ENCODE results near the gene OTOP2.
A peak's percentile ranks its signal among the peaks of the same experiment; 100 is the strongest.

DNA sequence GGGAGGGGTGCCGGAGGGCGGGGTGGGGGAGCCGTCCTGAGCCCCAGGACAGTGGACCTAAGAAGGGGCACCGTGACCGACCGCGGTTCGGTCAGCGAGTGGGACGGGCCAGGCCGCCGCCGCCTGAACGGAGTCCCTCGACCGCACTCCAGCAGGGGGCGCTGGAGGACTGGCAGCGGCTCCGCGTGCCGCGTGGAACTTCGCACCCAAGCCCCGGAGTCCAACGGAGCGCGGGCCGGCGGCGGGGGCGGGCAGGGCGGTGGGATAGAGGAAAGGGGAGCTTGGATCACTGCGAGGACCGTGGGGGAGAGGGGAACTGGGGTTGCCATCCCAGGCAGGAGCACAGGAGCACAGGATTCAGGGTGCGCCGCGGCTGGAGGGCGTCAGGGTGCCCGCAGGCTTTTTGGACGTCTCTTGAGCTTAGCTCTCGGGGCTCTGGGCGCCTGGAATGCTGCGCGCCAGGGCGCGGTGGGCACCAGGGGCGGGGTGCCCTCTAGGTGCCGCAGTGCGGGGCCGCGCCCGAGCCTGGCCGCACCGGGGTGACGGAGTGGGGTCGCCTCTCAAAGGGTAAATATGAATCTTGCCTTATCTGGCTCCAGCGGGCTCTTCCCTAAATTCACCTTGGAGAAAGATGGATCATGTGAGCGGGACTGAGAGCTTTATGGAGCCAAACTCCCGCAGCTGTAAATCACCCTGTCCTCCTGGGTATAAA, 379 bp upstream of the OTOP2 start:
- TF ChIP-seq, protein P1, sequence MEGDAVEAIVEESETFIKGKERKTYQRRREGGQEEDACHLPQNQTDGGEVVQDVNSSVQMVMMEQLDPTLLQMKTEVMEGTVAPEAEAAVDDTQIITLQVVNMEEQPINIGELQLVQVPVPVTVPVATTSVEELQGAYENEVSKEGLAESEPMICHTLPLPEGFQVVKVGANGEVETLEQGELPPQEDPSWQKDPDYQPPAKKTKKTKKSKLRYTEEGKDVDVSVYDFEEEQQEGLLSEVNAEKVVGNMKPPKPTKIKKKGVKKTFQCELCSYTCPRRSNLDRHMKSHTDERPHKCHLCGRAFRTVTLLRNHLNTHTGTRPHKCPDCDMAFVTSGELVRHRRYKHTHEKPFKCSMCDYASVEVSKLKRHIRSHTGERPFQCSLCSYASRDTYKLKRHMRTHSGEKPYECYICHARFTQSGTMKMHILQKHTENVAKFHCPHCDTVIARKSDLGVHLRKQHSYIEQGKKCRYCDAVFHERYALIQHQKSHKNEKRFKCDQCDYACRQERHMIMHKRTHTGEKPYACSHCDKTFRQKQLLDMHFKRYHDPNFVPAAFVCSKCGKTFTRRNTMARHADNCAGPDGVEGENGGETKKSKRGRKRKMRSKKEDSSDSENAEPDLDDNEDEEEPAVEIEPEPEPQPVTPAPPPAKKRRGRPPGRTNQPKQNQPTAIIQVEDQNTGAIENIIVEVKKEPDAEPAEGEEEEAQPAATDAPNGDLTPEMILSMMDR (IDR thresholded peaks at IDR 0.05; ENCODE audit: low read depth, low read length, poor library complexity, severe bottlenecking), result peak; percentile 75
- no peak for TF ChIP-seq EZH2phosphoT487 (IDR thresholded peaks at IDR 0.05; ENCODE audit: borderline replicate concordance, low read length)
